HFFc6 (cell line): ENCODE measurements around the gene ITFG2. TPM values are rescaled to one million over a fixed set of nuclear protein-coding genes. Genes with fewer than 3 reads are reported as not detected.

Source experiments
- DNase-seq: peaks from one replicate; pipeline ENCODE4 v3.0.0-alpha.2; 2018
- H3K27ac Mint-ChIP-seq: 2 replicates; pipeline ENCODE4 v1.8.0; 2020; ENCODE audit warnings: mild to moderate bottlenecking, mixed read lengths
- H3K27me3 Mint-ChIP-seq: 2 replicates; pipeline ENCODE4 v1.8.0; 2021; ENCODE audit warnings: mild to moderate bottlenecking, moderate library complexity, mixed read lengths; ENCODE audit not compliant: insufficient read depth
- H3K36me3 Mint-ChIP-seq: 2 replicates; pipeline ENCODE4 v1.8.0; 2021; ENCODE audit warnings: low read depth, mixed read lengths
- H3K4me1 Mint-ChIP-seq: 2 replicates; pipeline ENCODE4 v1.8.0; 2020; ENCODE audit warnings: low read depth, mixed read lengths
- H3K4me3 Mint-ChIP-seq: 2 replicates; pipeline ENCODE4 v1.8.0; 2020; ENCODE audit warnings: mild to moderate bottlenecking, moderate library complexity, mixed read lengths
- H3K9me3 Mint-ChIP-seq: 2 replicates; pipeline ENCODE4 v1.8.0; 2020; ENCODE audit warnings: mild to moderate bottlenecking, mixed read lengths
- CTCF ChIP-seq: fragments of 200-600 bp; sonication (generic); IDR thresholded peaks from 2 replicates; pipeline ENCODE4 v1.5.0; 2021; ENCODE audit warnings: antibody characterized with exemption, mild to moderate bottlenecking
- total RNA-seq, 6 experiments: library from RNA; stranded (reverse); fragmentation: NEBNext Ultra II Directional; extraction: Animal tissue kit (Norgen Biotek cat#: 25700); gene quantifications; 2 replicates in 1 of 6; 3 replicates in 5 of 6; pipeline ENCODE4 v1.2.3, GENCODE V29; 2021

Gene ITFG2
- total RNA-seq, 6 experiments from 2014 or later: 17.0 to 21.1 (median 19.6) TPM

- no peak for TF ChIP-seq CTCF
- Mint-ChIP-seq H3K36me3 (no peaks in the 10 kb centered on the region), H3K27ac (no peak overlapping the region), H3K9me3 (no peaks in the 10 kb centered on the region), H3K27me3 (peaks cover 14% of the 10 kb centered on the region), H3K4me3 (no peak overlapping the region), H3K4me1 (peaks cover 17% of the 10 kb centered on the region)
- no peak for DNase-seq
Observed at GRCh38 chr12:2792671-2793500, 19.6 kb upstream of the ITFG2 start.

GRCh38 chr12:2793561-2793960 lies 18.9 kb upstream of the ITFG2 start:
- Mint-ChIP-seq H3K36me3 (peaks cover 5% of the 10 kb centered on the region), H3K27ac (no peak overlapping the region; the same call in 1 of the 2 replicates), H3K9me3 (no peaks in the 10 kb centered on the region), H3K4me1 (peaks cover 17% of the 10 kb centered on the region), H3K4me3 (peak overlapping the region; percentile 75), H3K27me3 (peaks cover 14% of the 10 kb centered on the region)
- TF ChIP-seq CTCF: no peak
- DNase-seq: no peak

GRCh38 chr12:2794191-2794735 lies 18.2 kb upstream of the ITFG2 start:
- peak overlapping the region; percentile 75 for H3K4me3 Mint-ChIP-seq
- no peaks in the 10 kb centered on the region for H3K9me3 Mint-ChIP-seq
- no peak for TF ChIP-seq CTCF
- peaks cover 10% of the 10 kb centered on the region for H3K27me3 Mint-ChIP-seq
- H3K4me1 Mint-ChIP-seq: peaks cover 17% of the 10 kb centered on the region
- peaks cover 12% of the 10 kb centered on the region for H3K36me3 Mint-ChIP-seq
- H3K27ac Mint-ChIP-seq: peak overlapping the region; percentile 36
- peak; percentile 14 for DNase-seq

GRCh38 chr12:2794736-2795289 lies 17.7 kb upstream of the ITFG2 start, which contains the start of gene FKBP4:
TSS of gene FKBP4 (plus strand) at chr12:2794970. CDS start at chr12:2795140, 170 bp downstream.
- H3K4me1 Mint-ChIP-seq: peaks cover 17% of the 10 kb centered on the region
- peak within 1 kb of the TSS; percentile 36 for H3K27ac Mint-ChIP-seq
- TF ChIP-seq CTCF: no peak
- peaks cover 17% of the 10 kb centered on the region for H3K36me3 Mint-ChIP-seq
- peak within 1 kb of the TSS; percentile 95 for H3K4me3 Mint-ChIP-seq
- peaks cover 5% of the 10 kb centered on the region for H3K27me3 Mint-ChIP-seq
- peak; percentile 76 for DNase-seq
- no peaks in the 10 kb centered on the region for H3K9me3 Mint-ChIP-seq

GRCh38 chr12:2795291-2796186 lies 16.9 kb upstream of the ITFG2 start:
- DNase-seq: peak; percentile 14
- H3K4me1 Mint-ChIP-seq: peaks cover 17% of the 10 kb centered on the region
- H3K36me3 Mint-ChIP-seq: peaks cover 24% of the 10 kb centered on the region
- H3K27ac Mint-ChIP-seq: peak overlapping the region; percentile 55
- H3K4me3 Mint-ChIP-seq: peak overlapping the region; percentile 95
- H3K9me3 Mint-ChIP-seq: no peaks in the 10 kb centered on the region
- no peak for TF ChIP-seq CTCF
- H3K27me3 Mint-ChIP-seq: peaks cover 1% of the 10 kb centered on the region
